Naive thymus-derived CD4-positive, alpha-beta T cell (primary cell): Measurements from ENCODE around the gene PARVA. TPM values are rescaled to one million over a fixed set of nuclear protein-coding genes. Genes with fewer than 3 reads are reported as not detected.

Source experiments
- ATAC-seq: fragments of 150-1000 bp; cut with Tn5 transposase; 2 replicates; pipeline ENCODE4 v1.10.0; 2021; ENCODE audit warnings: mild to moderate bottlenecking, moderate library complexity
- CTCF ChIA-PET: fragments of 350-600 bp; sonication (Branson Sonifier 250); formaldehyde crosslinking; loops from one replicate; lab custom pipeline; 2021; ENCODE audit warnings: antibody characterized with exemption; lab: Charles Lee
- POLR2A ChIA-PET: fragments of 350-600 bp; sonication (Branson Sonifier 250); formaldehyde crosslinking; loops from one replicate; lab custom pipeline; 2021; ENCODE audit warnings: antibody characterized with exemption, inconsistent platforms; lab: Charles Lee
- DNase-seq, 9 donors: peaks; one replicate each; pipeline versions ENCODE4 v3.0.0 to v3.0.0-alpha.2; 2020 to 2022; ENCODE audit warnings: mixed read lengths in 1 of 9
- H3K27ac ChIP-seq: one replicate; pipeline ENCODE4 v1.7.0; 2013; ENCODE audit warnings: mild to moderate bottlenecking, low read depth, low read length, moderate library complexity
- H3K27me3 ChIP-seq, 2 donors: one replicate each; pipeline ENCODE4 v1.7.0; 2013; ENCODE audit warnings: low read length in 2 of 2, mild to moderate bottlenecking in 2 of 2, moderate library complexity in 2 of 2; ENCODE audit not compliant: control insufficient read depth in 2 of 2, insufficient read depth in 2 of 2
- H3K36me3 ChIP-seq, 3 experiments: 1 replicate in 2 of 3; 2 replicates in 1 of 3; pipeline ENCODE4 v1.7.0; 2013; ENCODE audit warnings: low read length in 3 of 3, mild to moderate bottlenecking in 3 of 3, moderate library complexity in 1 of 3; ENCODE audit not compliant: insufficient read depth in 3 of 3, control insufficient read depth in 2 of 3
- H3K4me1 ChIP-seq, 2 donors: one replicate each; pipeline ENCODE4 v1.7.0; 2013; ENCODE audit warnings: low read length in 2 of 2, mild to moderate bottlenecking in 2 of 2, moderate library complexity in 1 of 2; ENCODE audit not compliant: control insufficient read depth in 2 of 2, insufficient read depth in 2 of 2
- H3K4me3 ChIP-seq: 2 replicates; pipeline ENCODE4 v1.7.0; 2013; ENCODE audit warnings: mild to moderate bottlenecking, low read length
- H3K9me3 ChIP-seq, 3 experiments: 1 replicate in 2 of 3; 2 replicates in 1 of 3; pipeline ENCODE4 v1.7.0; 2013; ENCODE audit warnings: low read length in 3 of 3; ENCODE audit not compliant: control insufficient read depth in 2 of 3
- H3K27ac Mint-ChIP-seq, 9 donors: one replicate each; pipeline ENCODE4 v1.8.0; 2020 to 2022; ENCODE audit warnings: mixed read lengths in 9 of 9, mild to moderate bottlenecking in 8 of 9, moderate library complexity in 5 of 9, inconsistent platforms in 2 of 9
- H3K27me3 Mint-ChIP-seq, 5 donors: one replicate each; pipeline ENCODE4 v1.8.0; 2021 to 2022; ENCODE audit warnings: mixed read lengths in 5 of 5, mild to moderate bottlenecking in 1 of 5
- H3K36me3 Mint-ChIP-seq, 5 donors: one replicate each; pipeline ENCODE4 v1.8.0; 2020 to 2022; ENCODE audit warnings: mixed read lengths in 5 of 5, mild to moderate bottlenecking in 3 of 5, inconsistent platforms in 1 of 5
- H3K4me1 Mint-ChIP-seq, 7 donors: one replicate each; pipeline ENCODE4 v1.8.0; 2020 to 2022; ENCODE audit warnings: mixed read lengths in 7 of 7, mild to moderate bottlenecking in 3 of 7, inconsistent platforms in 1 of 7
- H3K4me3 Mint-ChIP-seq, 10 donors: one replicate each; pipeline ENCODE4 v1.8.0; 2020 to 2022; ENCODE audit warnings: mild to moderate bottlenecking in 10 of 10, mixed read lengths in 10 of 10, moderate library complexity in 6 of 10, inconsistent platforms in 2 of 10
- H3K9me3 Mint-ChIP-seq, 11 donors: one replicate each; pipeline ENCODE4 v1.8.0; 2020 to 2022; ENCODE audit warnings: mixed read lengths in 11 of 11, mild to moderate bottlenecking in 4 of 11, inconsistent platforms in 1 of 11, moderate library complexity in 1 of 11
- intact Hi-C, 2 donors: fragments of 100-400 bp; cut with micrococcal nuclease; formaldehyde crosslinking; loops; one replicate each; pipeline ENCODE4 v1.15.1; 2023
- polyA plus RNA-seq, 2 donors: library from polyadenylated mRNA; unstranded; fragments of 300-500 nt; fragmentation: Illumina TruSeq; gene quantifications; one replicate each; pipeline ENCODE4 v1.2.3, GENCODE V29; 2021
- total RNA-seq, 6 experiments: library from RNA in 5 of 6; stranded (reverse) in 5 of 6; gene quantifications; 1 replicate in 5 of 6; 2 replicates in 1 of 6; pipeline ENCODE4 v1.2.3 and lab custom pipeline; 2021 to 2026

PARVA gene
- total and polyA plus RNA-seq, 7 experiments from 2014 or later = 0.07 to 0.97 (median 0.69) TPM

DNA sequence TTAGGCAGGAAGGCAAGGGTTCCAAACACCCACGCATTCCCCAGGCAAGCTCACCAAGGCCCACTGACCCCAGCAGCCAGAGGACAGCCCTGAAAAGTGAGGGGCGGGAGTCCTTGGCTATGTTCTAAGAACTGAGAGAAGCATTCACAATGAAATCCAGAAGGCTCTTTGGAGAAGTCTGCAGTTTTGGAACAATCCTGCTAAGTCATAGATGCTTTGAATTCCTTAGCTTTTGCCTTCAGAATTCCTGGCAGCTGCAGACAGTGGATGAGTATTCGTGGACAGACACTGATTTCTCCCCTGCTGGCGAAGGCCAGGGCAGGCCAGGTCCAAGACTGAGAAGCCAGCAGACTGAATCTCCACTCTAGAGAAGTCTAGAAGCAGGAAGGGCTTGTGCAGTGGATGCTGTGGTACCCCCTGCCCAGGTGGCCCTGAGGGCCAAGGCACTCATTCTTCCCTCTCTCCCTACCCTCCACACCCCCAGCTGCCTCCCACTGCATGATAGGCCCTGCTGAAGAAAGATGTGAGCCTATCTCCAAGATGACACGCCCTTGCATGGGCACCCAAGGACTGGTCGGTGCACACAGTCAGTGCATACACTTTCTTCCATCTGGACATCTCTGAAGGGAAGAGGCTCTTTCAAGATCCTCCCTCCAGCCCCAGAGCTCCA lies 163.7 kb downstream of the PARVA start:
- Histone ChIP-seq H3K27ac (no peak overlapping the region), H3K9me3 (no peaks in the 10 kb centered on the region), H3K27me3 (no peaks in the 10 kb centered on the region), H3K4me1 (no peaks in the 10 kb centered on the region), H3K36me3 (no peaks in the 10 kb centered on the region), H3K4me3 (no peak overlapping the region)
- ChIA-PET CTCF (no interaction called here), POLR2A (no interaction called here)
- no peaks in the 10 kb centered on the region for H3K4me1 Mint-ChIP-seq
- intact Hi-C loops = no loop called here
- no peak overlapping the region for H3K4me3 Mint-ChIP-seq
- no peak for ATAC-seq
- no peaks in the 10 kb centered on the region for H3K36me3 Mint-ChIP-seq
- H3K9me3 Mint-ChIP-seq = peaks cover 0 to 1% (median 0%) of the 10 kb centered on the region in 11 donors
- H3K27me3 Mint-ChIP-seq = peaks cover 8 to 30% (median 18%) of the 10 kb centered on the region in 5 donors
- H3K27ac Mint-ChIP-seq = no peak overlapping the region
- no peak for DNase-seq

DNA sequence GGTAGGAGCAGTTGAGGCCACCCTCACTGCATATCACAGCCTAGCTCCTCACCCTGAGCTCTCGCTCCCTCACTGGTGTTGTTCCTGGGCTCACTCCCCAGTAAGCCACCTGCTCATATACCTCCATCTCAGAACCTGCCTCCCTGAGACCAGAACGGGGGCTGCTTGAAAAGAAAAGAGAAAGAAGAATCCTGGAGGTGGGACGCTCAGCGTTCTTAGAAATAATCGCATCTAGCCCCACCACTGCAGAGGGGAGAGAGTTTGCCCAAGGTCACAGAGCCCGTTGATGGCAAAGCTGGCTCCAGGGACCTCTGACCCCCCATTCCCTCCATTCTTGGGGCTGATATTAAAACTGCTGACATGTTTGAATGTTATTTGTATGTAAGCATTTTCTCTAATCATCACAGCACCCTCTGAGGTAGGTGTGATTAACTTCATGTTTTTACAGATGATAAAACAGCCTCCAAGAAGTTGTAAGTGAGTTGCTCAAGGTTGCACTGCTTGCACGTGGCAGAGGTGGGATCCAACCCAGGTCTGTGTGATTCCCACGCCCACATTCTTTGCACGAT lies 164.3 kb downstream of the PARVA start:
- H3K27ac ChIP-seq = no peak overlapping the region
- intact Hi-C loops = no loop called here
- no peaks in the 10 kb centered on the region for H3K36me3 ChIP-seq
- H3K4me3 ChIP-seq = no peak overlapping the region
- H3K27me3 ChIP-seq = no peaks in the 10 kb centered on the region
- no peaks in the 10 kb centered on the region for H3K4me1 Mint-ChIP-seq
- H3K4me1 ChIP-seq = no peaks in the 10 kb centered on the region
- DNase-seq (no peak), ATAC-seq (no peak)
- no peaks in the 10 kb centered on the region for H3K9me3 Mint-ChIP-seq
- H3K27ac Mint-ChIP-seq = no peak overlapping the region
- no peaks in the 10 kb centered on the region for H3K9me3 ChIP-seq
- peaks cover 8 to 24% (median 11%) of the 10 kb centered on the region in 5 donors for H3K27me3 Mint-ChIP-seq
- H3K36me3 Mint-ChIP-seq = no peaks in the 10 kb centered on the region
- H3K4me3 Mint-ChIP-seq = no peak overlapping the region
- CTCF ChIA-PET = no interaction called here
- POLR2A ChIA-PET = no interaction called here

- Mint-ChIP-seq H3K27me3 (peaks cover 2 to 17% (median 5%) of the 10 kb centered on the region in 5 donors), H3K36me3 (no peaks in the 10 kb centered on the region), H3K9me3 (no peaks in the 10 kb centered on the region), H3K4me3 (no peak overlapping the region), H3K4me1 (no peaks in the 10 kb centered on the region), H3K27ac (no peak overlapping the region)
- no peaks in the 10 kb centered on the region for H3K9me3 ChIP-seq
- no peaks in the 10 kb centered on the region for H3K27me3 ChIP-seq
- intact Hi-C loops = no loop called here
- DNase-seq = no peak
- H3K36me3 ChIP-seq = no peaks in the 10 kb centered on the region
- no peak overlapping the region for H3K27ac ChIP-seq
- H3K4me1 ChIP-seq = no peaks in the 10 kb centered on the region
- ChIA-PET POLR2A (no interaction called here), CTCF (interaction anchor here (0.6 kb wide), 2 partner anchors 1011 to 1223 kb away, joined by 3 read pairs; no protein-coding TSS in a partner anchor)
- ATAC-seq = no peak
- no peak overlapping the region for H3K4me3 ChIP-seq
These were observed 165.0 kb downstream of the PARVA start for GRCh38 chr11:12542186-12542935.

- Mint-ChIP-seq H3K27ac (peak overlapping the region in 1 of 9 donors; percentile 60), H3K4me1 (no peaks in the 10 kb centered on the region), H3K4me3 (no peak overlapping the region), H3K9me3 (no peaks in the 10 kb centered on the region), H3K27me3 (peaks cover 0 to 15% (median 5%) of the 10 kb centered on the region in 5 donors), H3K36me3 (no peaks in the 10 kb centered on the region)
- Histone ChIP-seq H3K4me1 (no peaks in the 10 kb centered on the region), H3K36me3 (no peaks in the 10 kb centered on the region), H3K9me3 (no peaks in the 10 kb centered on the region), H3K27ac (no peak overlapping the region), H3K4me3 (no peak overlapping the region), H3K27me3 (no peaks in the 10 kb centered on the region)
- ChIA-PET CTCF (no interaction called here), POLR2A (no interaction called here)
- no peak for ATAC-seq
- intact Hi-C loops = no loop called here
- no peak for DNase-seq
These were observed 166.4 kb downstream of the PARVA start for GRCh38 chr11:12543596-12544415.

DNA sequence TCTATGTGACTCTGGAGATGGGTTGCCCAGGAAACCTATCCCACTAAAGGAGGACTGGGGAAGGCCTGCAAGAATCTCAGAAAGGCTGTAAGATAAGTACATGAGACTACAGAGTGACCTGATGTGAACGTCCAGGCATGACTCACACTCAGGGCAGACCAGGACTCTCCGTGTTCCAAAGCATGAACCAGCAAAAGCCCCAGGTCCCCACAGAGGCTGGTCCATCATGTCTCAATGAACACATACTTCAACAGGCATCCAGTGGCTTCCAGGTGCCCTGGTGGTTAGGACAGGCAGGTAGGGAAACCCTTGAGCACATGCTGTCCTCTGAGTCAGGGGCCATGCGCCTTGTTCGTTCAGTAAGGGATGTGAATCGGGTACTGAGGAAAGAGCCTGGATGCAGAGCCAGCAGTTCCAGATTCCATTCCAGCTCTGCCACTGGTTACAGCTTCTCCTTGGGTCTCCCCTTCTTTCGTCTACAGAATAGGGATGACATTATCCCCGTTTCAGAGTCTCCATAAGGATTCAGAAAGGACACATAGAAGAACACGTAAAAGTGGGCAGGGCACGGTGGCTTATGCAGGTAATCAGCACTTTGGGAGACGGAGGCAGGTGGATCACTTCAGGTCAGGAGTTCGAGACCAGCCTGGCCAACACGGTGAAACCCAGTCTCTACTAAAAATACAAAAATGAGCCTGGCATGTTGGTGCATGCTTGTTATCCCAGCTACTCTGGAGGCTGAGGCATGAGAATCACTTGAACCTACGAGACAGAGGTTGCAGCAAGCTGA lies 167.8 kb downstream of the PARVA start:
- no peak for ATAC-seq
- CTCF ChIA-PET = no interaction called here
- Mint-ChIP-seq H3K36me3 (no peaks in the 10 kb centered on the region), H3K4me1 (no peaks in the 10 kb centered on the region), H3K9me3 (no peaks in the 10 kb centered on the region), H3K27ac (no peak overlapping the region), H3K27me3 (peaks cover 0 to 15% (median 5%) of the 10 kb centered on the region in 5 donors), H3K4me3 (no peak overlapping the region)
- Histone ChIP-seq H3K4me1 (no peaks in the 10 kb centered on the region), H3K27me3 (no peaks in the 10 kb centered on the region), H3K9me3 (no peaks in the 10 kb centered on the region), H3K36me3 (no peaks in the 10 kb centered on the region), H3K27ac (no peak overlapping the region), H3K4me3 (no peak overlapping the region)
- DNase-seq = no peak
- intact Hi-C loops = no loop called here
- POLR2A ChIA-PET = no interaction called here

GRCh38 chr11:12546122-12546521 lies 168.8 kb downstream of the PARVA start:
- Histone ChIP-seq H3K27me3 (no peaks in the 10 kb centered on the region), H3K4me1 (no peaks in the 10 kb centered on the region), H3K4me3 (no peak overlapping the region), H3K27ac (no peak overlapping the region), H3K9me3 (no peaks in the 10 kb centered on the region), H3K36me3 (no peaks in the 10 kb centered on the region)
- DNase-seq (no peak), ATAC-seq (no peak)
- no peaks in the 10 kb centered on the region for H3K9me3 Mint-ChIP-seq
- no peaks in the 10 kb centered on the region for H3K36me3 Mint-ChIP-seq
- ChIA-PET CTCF (no interaction called here), POLR2A (no interaction called here)
- H3K4me3 Mint-ChIP-seq = no peak overlapping the region
- no peaks in the 10 kb centered on the region for H3K4me1 Mint-ChIP-seq
- peaks cover 0 to 20% (median 5%) of the 10 kb centered on the region in 5 donors for H3K27me3 Mint-ChIP-seq
- no peak overlapping the region for H3K27ac Mint-ChIP-seq
- intact Hi-C loops = no loop called here
